Measurements from ENCODE around the gene HMCN1.

The HMCN1 gene

DNA sequence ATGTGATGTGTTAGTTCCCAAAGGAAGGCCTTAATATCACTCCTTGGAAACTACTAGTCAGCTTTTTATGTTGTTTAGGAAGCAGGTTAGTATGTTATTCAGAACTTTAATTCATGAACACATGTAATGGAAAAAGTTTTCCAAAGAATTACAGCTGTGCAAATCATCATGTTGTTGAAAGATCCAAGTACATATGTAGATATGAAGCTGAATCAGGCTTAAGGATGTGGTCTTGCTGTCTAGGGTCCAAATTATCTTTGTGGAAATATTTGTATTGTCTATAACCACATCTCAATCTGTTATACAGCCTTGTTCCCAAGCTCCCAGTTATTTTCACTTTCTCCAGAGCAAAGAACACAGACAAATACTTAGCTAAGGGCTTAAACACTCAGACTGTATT, 409.3 kb downstream of the HMCN1 start:
- TF ChIP-seq, protein P1, sequence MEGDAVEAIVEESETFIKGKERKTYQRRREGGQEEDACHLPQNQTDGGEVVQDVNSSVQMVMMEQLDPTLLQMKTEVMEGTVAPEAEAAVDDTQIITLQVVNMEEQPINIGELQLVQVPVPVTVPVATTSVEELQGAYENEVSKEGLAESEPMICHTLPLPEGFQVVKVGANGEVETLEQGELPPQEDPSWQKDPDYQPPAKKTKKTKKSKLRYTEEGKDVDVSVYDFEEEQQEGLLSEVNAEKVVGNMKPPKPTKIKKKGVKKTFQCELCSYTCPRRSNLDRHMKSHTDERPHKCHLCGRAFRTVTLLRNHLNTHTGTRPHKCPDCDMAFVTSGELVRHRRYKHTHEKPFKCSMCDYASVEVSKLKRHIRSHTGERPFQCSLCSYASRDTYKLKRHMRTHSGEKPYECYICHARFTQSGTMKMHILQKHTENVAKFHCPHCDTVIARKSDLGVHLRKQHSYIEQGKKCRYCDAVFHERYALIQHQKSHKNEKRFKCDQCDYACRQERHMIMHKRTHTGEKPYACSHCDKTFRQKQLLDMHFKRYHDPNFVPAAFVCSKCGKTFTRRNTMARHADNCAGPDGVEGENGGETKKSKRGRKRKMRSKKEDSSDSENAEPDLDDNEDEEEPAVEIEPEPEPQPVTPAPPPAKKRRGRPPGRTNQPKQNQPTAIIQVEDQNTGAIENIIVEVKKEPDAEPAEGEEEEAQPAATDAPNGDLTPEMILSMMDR (IDR thresholded peaks at IDR 0.05; ENCODE audit: low read depth, low read length): no peak
- Histone ChIP-seq H3K36me3 (no peaks in the 10 kb centered on the region), H3K4me3 (ENCODE audit: low read depth, low read length) (no peak overlapping the region)

DNA sequence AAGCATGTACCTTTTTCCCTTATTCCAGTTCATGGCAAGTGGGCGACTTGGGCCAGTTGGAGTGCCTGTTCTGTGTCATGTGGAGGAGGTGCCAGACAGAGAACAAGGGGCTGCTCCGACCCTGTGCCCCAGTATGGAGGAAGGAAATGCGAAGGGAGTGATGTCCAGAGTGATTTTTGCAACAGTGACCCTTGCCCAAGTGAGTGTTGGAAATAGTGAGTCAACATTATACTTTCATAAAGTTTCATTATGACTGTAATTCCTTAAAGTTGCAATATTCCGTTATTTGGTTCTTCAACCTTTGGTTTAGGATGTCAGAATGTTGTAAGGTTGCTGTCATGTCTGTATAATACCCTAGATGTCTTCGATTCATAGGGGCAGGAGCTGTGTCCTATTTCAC, 410.3 kb downstream of the HMCN1 start:
- no peaks in the 10 kb centered on the region for H3K36me3 ChIP-seq
- no peak overlapping the region for H3K4me3 ChIP-seq (ENCODE audit: low read depth, low read length)
- TF ChIP-seq, protein P1 (IDR thresholded peaks at IDR 0.05; ENCODE audit: low read depth, low read length): no peak
- no peak for DNase-seq
- no peaks in the 10 kb centered on the region for H3K9me3 ChIP-seq
- H3K4me1 ChIP-seq: no peaks in the 10 kb centered on the region
- H3K27me3 ChIP-seq: 0 out of 2 replicates have a peak, but pooled peaks cover 3% of the 10 kb centered on the region

More for the DNA sequence above, 409.3 kb downstream of the HMCN1 start:
- H3K27me3 ChIP-seq: 0 out of 2 replicates have a peak, but pooled peaks cover 3% of the 10 kb centered on the region
- H3K4me1 ChIP-seq: no peaks in the 10 kb centered on the region
- DNase-seq: no peak
- H3K9me3 ChIP-seq: no peaks in the 10 kb centered on the region

DNA sequence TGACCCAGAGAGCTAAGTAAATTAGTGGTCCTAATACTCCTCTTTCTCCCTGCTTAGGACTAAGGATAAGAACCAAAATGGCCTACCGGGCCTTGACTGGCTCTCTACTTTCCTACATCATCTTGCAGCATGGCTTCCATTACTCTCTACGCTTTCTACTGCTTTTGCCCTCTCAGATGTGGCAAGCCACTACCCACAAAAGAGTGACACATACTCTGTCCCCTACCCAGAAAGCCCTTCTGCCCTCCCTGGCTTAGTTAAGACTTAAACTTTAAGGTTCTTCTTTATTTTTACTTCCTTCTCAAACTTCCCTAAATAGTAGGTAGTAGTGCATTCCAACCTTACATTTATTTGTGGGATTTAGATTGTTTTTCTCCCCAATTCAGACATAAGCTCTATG, 412.8 kb downstream of the HMCN1 start:
- 0 out of 2 replicates have a peak, but pooled peaks cover 3% of the 10 kb centered on the region for H3K27me3 ChIP-seq
- H3K9me3 ChIP-seq: no peaks in the 10 kb centered on the region
- H3K4me3 ChIP-seq (ENCODE audit: low read depth, low read length): no peak overlapping the region
- no peak for DNase-seq
- TF ChIP-seq, protein P1 (IDR thresholded peaks at IDR 0.05; ENCODE audit: low read depth, low read length): no peak
- no peaks in the 10 kb centered on the region for H3K4me1 ChIP-seq
- no peaks in the 10 kb centered on the region for H3K36me3 ChIP-seq

DNA sequence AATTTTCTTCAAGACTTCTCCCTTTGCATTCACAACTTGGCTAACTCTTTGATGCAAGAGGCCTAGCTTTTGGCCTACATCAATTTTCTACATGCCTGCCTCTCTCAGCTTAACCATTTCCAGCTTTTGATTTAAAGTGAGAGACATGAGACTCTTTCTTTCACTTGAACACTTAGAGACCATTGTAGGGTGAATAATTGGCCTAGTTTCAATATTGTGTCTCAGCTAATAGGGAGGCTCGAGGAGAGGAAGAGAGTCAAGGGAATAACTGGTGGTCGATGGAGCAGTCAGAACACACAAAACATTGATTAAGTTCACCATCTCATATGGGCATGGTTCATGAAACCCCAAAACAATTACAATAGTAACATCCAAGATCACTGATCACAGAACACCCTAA, 415.4 kb downstream of the HMCN1 start:
- H3K4me3 ChIP-seq (ENCODE audit: low read depth, low read length): no peak overlapping the region
- no peak for DNase-seq
- TF ChIP-seq, protein P1 (IDR thresholded peaks at IDR 0.05; ENCODE audit: low read depth, low read length): no peak
- H3K9me3 ChIP-seq: no peaks in the 10 kb centered on the region
- H3K27me3 ChIP-seq: 0 out of 2 replicates have a peak, but pooled peaks cover 3% of the 10 kb centered on the region
- no peaks in the 10 kb centered on the region for H3K36me3 ChIP-seq
- no peaks in the 10 kb centered on the region for H3K4me1 ChIP-seq

DNA sequence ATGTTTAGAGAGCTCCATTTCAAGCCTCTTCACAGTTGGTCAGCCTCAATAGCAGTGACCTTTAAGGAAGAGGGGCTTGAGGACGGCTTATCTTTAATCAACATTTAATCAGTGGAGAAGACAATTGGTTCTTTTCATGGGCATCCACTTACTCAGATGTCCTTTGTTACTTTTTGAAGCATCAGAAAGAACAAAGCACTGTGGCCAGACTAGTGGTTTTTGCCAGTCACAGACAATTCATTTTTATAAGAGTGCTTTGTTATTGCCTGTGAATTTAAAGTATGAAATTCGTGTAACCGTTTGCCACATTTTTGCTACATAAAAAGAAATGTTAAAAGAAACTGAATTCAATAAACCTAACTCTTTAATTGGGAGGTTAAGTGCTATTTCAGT, 418.0 kb downstream of the HMCN1 start:
- TF ChIP-seq, protein P1 (IDR thresholded peaks at IDR 0.05; ENCODE audit: low read depth, low read length): no peak
- DNase-seq: no peak

DNA sequence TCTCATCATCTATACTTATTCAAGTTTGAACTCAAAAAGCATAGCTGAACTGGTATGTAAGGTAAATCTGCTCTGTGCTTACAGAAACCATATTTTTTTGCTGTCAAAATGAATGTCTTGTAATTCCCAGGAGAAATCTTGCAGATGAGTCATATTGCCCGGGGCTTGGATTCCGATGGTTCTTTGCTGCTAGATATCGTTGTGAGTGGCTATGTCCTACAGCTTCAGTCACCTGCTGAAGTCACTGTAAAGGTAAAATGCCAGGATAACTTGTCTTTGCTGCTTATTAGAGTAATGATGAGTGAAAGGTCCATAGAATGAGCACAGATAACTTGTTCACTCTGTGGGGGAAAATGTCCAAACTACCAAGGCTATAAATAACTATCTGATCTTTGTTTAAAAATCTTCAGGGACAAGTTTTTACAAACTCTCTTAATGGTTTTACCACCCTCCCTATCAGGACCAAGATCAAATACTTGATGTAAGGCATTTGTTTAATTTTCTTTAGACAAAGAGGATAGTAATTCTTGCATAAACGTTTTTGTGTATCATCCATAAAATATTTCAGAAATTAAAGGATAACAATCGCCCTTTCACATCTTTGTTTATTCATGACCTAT, 418.5 kb downstream of the HMCN1 start:
- no peaks in the 10 kb centered on the region for H3K9me3 ChIP-seq
- no peak for DNase-seq
- H3K4me1 ChIP-seq: no peaks in the 10 kb centered on the region
- H3K4me3 ChIP-seq (ENCODE audit: low read depth, low read length): no peak overlapping the region
- H3K36me3 ChIP-seq: no peaks in the 10 kb centered on the region
- TF ChIP-seq, protein P1 (IDR thresholded peaks at IDR 0.05; ENCODE audit: low read depth, low read length): no peak
- H3K27me3 ChIP-seq: no peaks in the 10 kb centered on the region

More for the DNA sequence above, 418.0 kb downstream of the HMCN1 start:
- H3K36me3 ChIP-seq: no peaks in the 10 kb centered on the region
- no peaks in the 10 kb centered on the region for H3K27me3 ChIP-seq
- no peaks in the 10 kb centered on the region for H3K4me1 ChIP-seq
- H3K4me3 ChIP-seq (ENCODE audit: low read depth, low read length): no peak overlapping the region
- H3K9me3 ChIP-seq: no peaks in the 10 kb centered on the region

All from BE2C (cell line).